Testis (tissue), 2 donors: ENCODE measurements around the gene QDPR.

ENCODE experiments used
- CTCF ChIP-seq, 3 experiments: fragments of 450-650 bp in 2 of 3; fragments of 200-600 bp in 1 of 3; sonication (generic) in 1 of 3; IDR thresholded peaks; one replicate each; pipeline ENCODE4 v1.5.1; 2016 to 2019; ENCODE audit warnings: antibody characterized with exemption in 3 of 3, mild to moderate bottlenecking in 2 of 3, moderate library complexity in 1 of 3
- POLR2A ChIP-seq: fragments of 450-650 bp; IDR thresholded peaks from one replicate; pipeline ENCODE4 v1.6.1; 2017; ENCODE audit warnings: antibody characterized with exemption, mild to moderate bottlenecking, moderate library complexity

DNA sequence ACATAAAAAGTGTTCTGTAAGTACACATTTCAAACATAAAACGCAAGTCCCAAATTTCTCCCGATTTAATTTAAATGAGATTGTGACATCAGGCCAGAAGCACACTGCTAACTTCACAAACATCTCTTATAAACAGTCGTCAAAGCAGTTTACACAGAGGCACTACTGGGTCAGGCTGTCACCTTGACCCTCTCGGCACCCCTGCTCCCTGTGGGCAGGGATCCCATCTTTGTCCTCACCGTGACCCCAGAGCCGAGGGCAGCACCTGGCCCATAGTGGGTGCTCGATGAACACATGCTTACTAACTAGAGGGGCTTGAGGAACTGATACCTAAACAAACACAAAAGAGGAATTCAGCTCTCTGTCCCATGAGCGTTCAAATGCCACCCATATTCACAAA is 22.2 kb downstream of the QDPR start:
- TF ChIP-seq CTCF (IDR thresholded peaks at IDR 0.05): no peak
- no peak for TF ChIP-seq POLR2A
